Lung (tissue), 12 donors: ENCODE data around the gene CHST11. TPM values are rescaled to one million over a fixed set of nuclear protein-coding genes. Genes with fewer than 3 reads are reported as not detected.

Experiments
- ATAC-seq: fragments of 200-7000 bp; cut with Tn5 transposase; one replicate; pipeline ENCODE4 v1.9.1; 2020; ENCODE audit warnings: moderate number of reproducible peaks; ENCODE audit not compliant: insufficient read depth, low FRiP score
- DNase-seq, 3 donors: peaks; one replicate each; pipeline ENCODE4 v3.0.0-alpha.2; 2013 to 2017
- H3K27ac ChIP-seq, 2 donors: one replicate each; pipeline ENCODE4 v1.5.1; 2013; ENCODE audit warnings: mild to moderate bottlenecking in 2 of 2, moderate library complexity in 2 of 2, control low read depth in 1 of 2, inconsistent platforms in 1 of 2, low read depth in 1 of 2, low read length in 1 of 2
- H3K27me3 ChIP-seq, 3 donors: one replicate each; pipeline ENCODE4 v1.5.1; 2013; ENCODE audit warnings: low read length in 2 of 3; ENCODE audit not compliant: control insufficient read depth in 3 of 3, insufficient read depth in 3 of 3
- H3K36me3 ChIP-seq, 4 donors: one replicate each; pipeline ENCODE4 v1.5.1; 2013; ENCODE audit warnings: low read length in 4 of 4, mild to moderate bottlenecking in 1 of 4, moderate library complexity in 1 of 4; ENCODE audit not compliant: control insufficient read depth in 4 of 4, insufficient read depth in 4 of 4
- H3K4me1 ChIP-seq, 5 donors: one replicate each; pipeline ENCODE4 v1.5.1; 2013; ENCODE audit warnings: low read length in 5 of 5, mild to moderate bottlenecking in 2 of 5, moderate library complexity in 1 of 5; ENCODE audit not compliant: control insufficient read depth in 5 of 5, insufficient read depth in 5 of 5
- H3K4me3 ChIP-seq: one replicate; pipeline ENCODE4 v1.5.1; 2013; ENCODE audit warnings: mild to moderate bottlenecking, control low read depth, moderate library complexity
- H3K9ac ChIP-seq, 2 donors: one replicate each; pipeline ENCODE4 v1.5.1; 2013; ENCODE audit warnings: low read length in 2 of 2, control low read depth in 1 of 2; ENCODE audit not compliant: insufficient read depth in 1 of 2
- H3K9me3 ChIP-seq, 4 donors: one replicate each; pipeline ENCODE4 v1.5.1; 2013; ENCODE audit warnings: low read length in 3 of 4, mild to moderate bottlenecking in 1 of 4, moderate library complexity in 1 of 4; ENCODE audit not compliant: control insufficient read depth in 4 of 4, insufficient read depth in 3 of 4
- WGBS, 2 donors: extraction: QIAGEN DNeasy Blood & Tissue Kit; methylation state at CpG; one replicate each; pipeline ENCODE4 v1.1.7; 2013; 5-methylcytosine and 5-hydroxymethylcytosine counted together
- polyA plus RNA-seq, 2 donors: library from polyadenylated mRNA; stranded (reverse); fragments of 200-250 nt; gene quantifications; one replicate each; pipeline ENCODE4 v1.2.1, GENCODE V29; 2013
- total RNA-seq, 2 donors: library from RNA; depleted of rRNA in 1 of 2; stranded (reverse); fragments of >200 nt in 1 of 2; gene quantifications; one replicate each; pipeline ENCODE4 v1.2.1, GENCODE V29; 2014 to 2021
- TF ChIP-seq, protein P1 (sequence below): IDR thresholded peaks from 2 replicates; pipeline ENCODE4 v1.5.1; 2012; ENCODE audit warnings: mild to moderate bottlenecking; ENCODE audit errors: control extremely low read depth, extremely low read depth
- donor health status: control.
- donor health status: control.
- donor health status: Bipolar disorder and iron deficiency.
- donor health status: healthy.
- donor health status: DM: yes; HTN: yes; CAD: no.

The CHST11 gene
- total and polyA plus RNA-seq, 4 donors, result 9.0 to 63.2 (median 27.7) TPM

DNA sequence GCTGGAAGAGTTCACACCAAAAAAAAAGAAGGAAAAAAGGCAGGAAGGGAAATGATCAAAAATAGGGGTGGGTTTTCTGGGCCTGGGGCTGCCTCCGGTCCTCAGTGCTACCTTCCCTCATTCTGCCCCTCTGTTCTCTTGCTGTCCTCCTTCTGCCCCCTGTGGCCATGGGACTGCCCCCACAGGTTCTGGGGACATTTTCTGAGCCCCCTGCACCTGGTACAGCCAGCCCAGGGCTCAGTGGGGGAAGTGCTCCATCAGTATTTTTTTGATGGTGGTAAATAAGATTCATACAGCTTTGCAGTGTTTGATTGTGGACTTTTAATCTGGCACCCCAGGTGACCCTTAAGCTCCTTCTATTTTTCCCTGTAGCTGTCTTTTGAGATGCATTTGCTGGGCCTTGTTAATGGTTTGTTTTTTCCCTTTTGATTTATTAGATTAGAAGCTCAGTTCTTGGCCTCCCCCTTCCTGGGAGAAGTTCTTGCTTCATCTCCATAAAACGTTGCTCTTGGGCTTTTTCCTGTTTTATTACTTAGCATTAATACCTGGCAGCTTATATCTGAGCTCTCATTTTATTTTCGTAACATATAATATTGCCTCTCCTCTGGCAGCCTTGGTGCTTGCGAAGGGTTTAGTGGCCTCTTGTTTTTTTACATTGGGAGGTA lies 43.1 kb downstream of the CHST11 start:
- DNase-seq (no peak), ATAC-seq (no peak)
- H3K9ac ChIP-seq, result no peak overlapping the region
- H3K27ac ChIP-seq, result no peak overlapping the region
- H3K27me3 ChIP-seq, result no peaks in the 10 kb centered on the region
- peaks cover 2 to 15% (median 10%) of the 10 kb centered on the region in 5 donors for H3K4me1 ChIP-seq
- H3K36me3 ChIP-seq, result peaks cover 0 to 2% (median 0%) of the 10 kb centered on the region in 4 donors
- TF ChIP-seq, protein P1, sequence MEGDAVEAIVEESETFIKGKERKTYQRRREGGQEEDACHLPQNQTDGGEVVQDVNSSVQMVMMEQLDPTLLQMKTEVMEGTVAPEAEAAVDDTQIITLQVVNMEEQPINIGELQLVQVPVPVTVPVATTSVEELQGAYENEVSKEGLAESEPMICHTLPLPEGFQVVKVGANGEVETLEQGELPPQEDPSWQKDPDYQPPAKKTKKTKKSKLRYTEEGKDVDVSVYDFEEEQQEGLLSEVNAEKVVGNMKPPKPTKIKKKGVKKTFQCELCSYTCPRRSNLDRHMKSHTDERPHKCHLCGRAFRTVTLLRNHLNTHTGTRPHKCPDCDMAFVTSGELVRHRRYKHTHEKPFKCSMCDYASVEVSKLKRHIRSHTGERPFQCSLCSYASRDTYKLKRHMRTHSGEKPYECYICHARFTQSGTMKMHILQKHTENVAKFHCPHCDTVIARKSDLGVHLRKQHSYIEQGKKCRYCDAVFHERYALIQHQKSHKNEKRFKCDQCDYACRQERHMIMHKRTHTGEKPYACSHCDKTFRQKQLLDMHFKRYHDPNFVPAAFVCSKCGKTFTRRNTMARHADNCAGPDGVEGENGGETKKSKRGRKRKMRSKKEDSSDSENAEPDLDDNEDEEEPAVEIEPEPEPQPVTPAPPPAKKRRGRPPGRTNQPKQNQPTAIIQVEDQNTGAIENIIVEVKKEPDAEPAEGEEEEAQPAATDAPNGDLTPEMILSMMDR, result no peak
- 63 to 74% methylated on average over 4 of the region's 4 CpGs for WGBS, 2 donors
- H3K4me3 ChIP-seq, result no peak overlapping the region
- no peaks in the 10 kb centered on the region for H3K9me3 ChIP-seq

GRCh38 chr12:104501115-104501514 lies 44.4 kb downstream of the CHST11 start:
- 75 to 81% methylated on average over 1 of the region's 1 CpG for whole genome bisulfite sequencing, 2 donors
- TF ChIP-seq, protein P1, result no peak
- no peaks in the 10 kb centered on the region for H3K27me3 ChIP-seq
- H3K9ac ChIP-seq, result no peak overlapping the region
- ATAC-seq (no peak), DNase-seq (no peak)
- no peak overlapping the region for H3K27ac ChIP-seq
- peaks cover 0 to 2% (median 0%) of the 10 kb centered on the region in 4 donors for H3K36me3 ChIP-seq
- no peak overlapping the region for H3K4me3 ChIP-seq
- H3K4me1 ChIP-seq, result peaks cover 2 to 12% (median 9%) of the 10 kb centered on the region in 5 donors
- H3K9me3 ChIP-seq, result no peaks in the 10 kb centered on the region

DNA sequence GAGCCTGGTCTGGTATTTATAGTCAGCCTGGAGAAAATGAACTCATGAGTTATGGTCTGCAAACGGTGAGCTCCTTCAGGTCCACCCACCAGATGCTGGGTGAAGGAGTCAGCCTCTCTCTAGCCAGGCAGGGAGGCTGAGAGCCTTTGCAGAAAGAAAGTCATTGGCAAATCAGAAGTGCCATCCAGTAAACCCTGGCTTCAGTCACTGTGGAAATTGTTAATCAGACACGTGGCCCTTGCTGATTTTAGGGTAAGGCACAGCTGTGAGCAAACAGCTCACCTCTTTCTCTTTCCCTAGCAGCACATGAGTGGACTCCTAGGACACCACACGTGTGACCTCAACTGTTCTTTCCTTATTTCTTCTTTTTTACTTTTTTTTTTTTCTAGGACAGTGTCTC lies 44.9 kb downstream of the CHST11 start:
- DNase-seq (no peak), ATAC-seq (no peak)
- H3K9ac ChIP-seq, result no peak overlapping the region
- WGBS, 2 donors, result 68 to 69% methylated on average over 3 of the region's 3 CpGs
- H3K27ac ChIP-seq, result no peak overlapping the region
- no peaks in the 10 kb centered on the region for H3K9me3 ChIP-seq
- peaks cover 2 to 16% (median 10%) of the 10 kb centered on the region in 5 donors for H3K4me1 ChIP-seq
- peaks cover 0 to 2% (median 0%) of the 10 kb centered on the region in 4 donors for H3K36me3 ChIP-seq
- H3K27me3 ChIP-seq, result no peaks in the 10 kb centered on the region
- TF ChIP-seq, protein P1, result no peak
- H3K4me3 ChIP-seq, result no peak overlapping the region

GRCh38 chr12:104502217-104502616 lies 45.5 kb downstream of the CHST11 start:
- ATAC-seq, result no peak
- H3K4me1 ChIP-seq, result peaks cover 0 to 21% (median 11%) of the 10 kb centered on the region in 5 donors

More at GRCh38 chr12:104502217-104502616, 45.5 kb downstream of the CHST11 start:
- TF ChIP-seq, protein P1, result no peak
- Histone ChIP-seq H3K27ac (no peak overlapping the region), H3K4me3 (no peak overlapping the region), H3K9me3 (no peaks in the 10 kb centered on the region), H3K9ac (no peak overlapping the region), H3K36me3 (peaks cover 0 to 2% (median 0%) of the 10 kb centered on the region in 4 donors), H3K27me3 (no peaks in the 10 kb centered on the region)
- WGBS, 2 donors, result 97 to 98% methylated on average over 5 of the region's 5 CpGs
- DNase-seq, result no peak
